Endometrial microvascular endothelial cells (primary cell): ENCODE results near the gene SERPIND1. TPM values are rescaled to one million over a fixed set of nuclear protein-coding genes. Genes with fewer than 3 reads are reported as not detected.

Experiments used
- in situ Hi-C: cut with HindIII; loops from 2 replicates; pipeline ENCODE4 v1.10.0; 2017; ENCODE audit warnings: low sequenced_read_pairs, low pct_unique_long_range_greater_than_20kb; ENCODE audit errors: inconsistent ontology term
- total RNA-seq: library from RNA; depleted of rRNA; stranded (reverse); fragments of >200 nt; gene quantifications from one replicate; pipeline ENCODE4 v1.2.3, GENCODE V29; 2015; ENCODE audit errors: inconsistent ontology term

SERPIND1 gene
- total RNA-seq, 1 donor from 2014 or later, result 29.5 TPM

DNA sequence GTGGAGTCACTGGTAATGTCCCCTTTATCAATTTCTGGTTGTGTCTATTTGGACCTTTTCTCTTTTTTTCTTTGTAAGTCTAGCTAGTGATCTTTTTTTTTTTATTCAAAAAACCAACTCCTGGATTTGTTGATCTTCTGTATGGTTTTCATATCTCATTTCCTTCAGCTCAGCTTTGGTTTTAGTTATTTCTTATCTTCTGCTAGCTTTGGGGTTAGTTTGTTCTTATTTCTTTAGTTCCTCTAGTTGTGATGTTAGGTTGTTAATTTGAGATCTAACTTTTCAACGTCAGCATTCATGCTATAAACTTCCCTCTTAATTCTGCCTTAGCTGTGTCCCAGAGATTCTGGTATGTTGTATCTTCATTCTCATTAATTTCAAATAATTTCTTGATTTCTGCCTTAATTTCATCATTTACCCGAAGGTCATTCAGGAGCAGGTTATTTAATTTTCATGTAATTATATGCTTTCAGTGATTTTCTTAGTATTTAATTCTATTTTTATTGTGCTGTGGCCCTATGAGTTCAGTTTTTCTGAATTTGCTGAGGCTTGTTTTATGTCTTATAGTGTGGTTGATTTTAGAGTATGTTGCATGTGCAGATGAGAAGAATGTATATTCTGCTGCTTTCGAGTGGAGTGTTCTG, 55.7 kb downstream of the SERPIND1 start:
- in situ Hi-C loops, result no loop called here

DNA sequence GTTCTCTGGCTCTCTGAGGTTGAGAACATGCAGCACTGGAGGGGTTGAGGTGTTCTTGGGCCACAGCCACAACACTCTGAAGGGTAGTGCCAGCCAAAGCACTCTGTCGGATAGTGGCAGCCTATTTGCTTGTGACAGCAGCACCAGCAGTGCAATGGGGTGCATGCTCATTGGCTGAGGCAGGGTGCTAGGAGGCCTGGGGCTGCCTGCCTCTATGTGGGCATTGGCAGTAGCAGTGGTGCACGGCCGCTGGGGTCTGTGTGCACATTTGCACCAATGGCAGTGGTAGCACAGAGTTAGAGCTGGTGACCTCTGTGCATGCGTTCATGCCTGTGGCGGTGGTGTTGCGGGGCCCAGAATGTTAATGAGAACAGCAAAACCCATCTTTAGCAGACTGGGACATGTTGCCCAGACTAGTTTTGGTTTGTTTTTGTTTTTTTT, 59.3 kb downstream of the SERPIND1 start:
- in situ Hi-C loops, result no loop called here

DNA sequence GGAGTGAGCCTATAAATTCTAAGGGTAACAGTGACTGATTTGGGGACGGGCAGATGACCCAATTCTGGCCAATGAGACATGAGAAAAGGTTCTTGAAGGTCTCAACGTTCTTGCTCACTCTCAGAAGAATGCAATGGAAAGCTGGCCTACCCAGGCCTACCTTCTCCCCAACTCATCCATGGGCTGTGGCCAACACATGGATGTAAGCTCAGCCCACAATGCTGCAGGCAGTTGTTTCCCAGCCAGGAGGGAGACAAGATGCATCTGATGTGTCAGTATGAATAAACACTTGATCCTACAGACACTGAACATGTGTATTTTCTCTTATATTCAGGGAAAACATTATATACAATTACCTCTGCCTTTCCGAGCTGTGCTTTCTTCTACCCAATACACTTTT, 60.3 kb downstream of the SERPIND1 start:
- in situ Hi-C loops, result no loop called here

DNA sequence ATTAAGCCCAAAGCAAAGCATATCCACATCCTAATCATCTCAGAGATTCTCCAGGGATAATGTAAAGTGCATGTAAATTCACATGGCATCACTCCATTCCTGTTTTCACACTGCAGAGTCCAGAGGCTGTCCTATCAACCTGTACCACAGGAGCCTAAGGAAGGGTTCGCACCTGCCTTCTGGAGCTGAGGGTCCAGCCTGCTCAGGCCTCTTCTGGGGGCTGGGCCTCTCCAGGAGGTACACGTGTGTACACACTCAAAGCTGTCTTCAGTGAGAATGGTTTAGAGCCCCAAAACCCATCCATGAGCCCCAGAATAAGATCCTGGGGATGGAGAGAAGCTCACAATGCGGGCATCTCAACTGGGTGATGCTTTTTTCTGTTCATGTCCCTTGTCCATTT, 60.8 kb downstream of the SERPIND1 start:
- in situ Hi-C loops, result no loop called here

Other genes with a start within 250 kb of the SERPIND1 start
- gene PI4KA, start 84.7 kb downstream of the SERPIND1 start, total RNA-seq, result 52.4 TPM
- gene SNAP29, start 84.9 kb downstream of the SERPIND1 start, total RNA-seq, result 17.9 TPM
- gene CRKL, start 143.3 kb downstream of the SERPIND1 start, total RNA-seq, result 55.8 TPM
- not detected for gene AIFM3, start 193.1 kb downstream of the SERPIND1 start, total RNA-seq
- 52.0 TPM for gene LZTR1, start 208.2 kb downstream of the SERPIND1 start, total RNA-seq
- 17.0 TPM for gene THAP7, start 228.0 kb downstream of the SERPIND1 start, total RNA-seq
- not detected for gene P2RX6, start 241.1 kb downstream of the SERPIND1 start, total RNA-seq